SK-N-SH (cell line): ENCODE measurements around the gene STARD13.

Source experiments
- FOXJ3 ChIP-seq: sonication (generic); formaldehyde crosslinking; IDR thresholded peaks from 2 replicates; pipeline ENCODE4 v1.5.1; 2020; ENCODE audit warnings: mild to moderate bottlenecking, missing genetic modification reagents
- POLR2AphosphoS5 ChIP-seq: IDR thresholded peaks from 2 replicates; pipeline ENCODE4 v1.6.1; 2012; ENCODE audit warnings: low read depth, low read length
- RAD21 ChIP-seq: IDR thresholded peaks from 2 replicates; pipeline ENCODE4 v1.6.1; 2012; ENCODE audit warnings: mild to moderate bottlenecking, low read length
- RXRA ChIP-seq: IDR thresholded peaks from 2 replicates; pipeline ENCODE4 v1.4.0; 2012; ENCODE audit warnings: low read depth, mild to moderate bottlenecking, borderline replicate concordance
- TF ChIP-seq, protein P1 (sequence below): fragments of 200-600 bp; sonication (generic); IDR thresholded peaks from 2 replicates; pipeline ENCODE4 v1.6.1; 2017; ENCODE audit warnings: antibody characterized with exemption, mild to moderate bottlenecking, moderate library complexity
- TF ChIP-seq, protein P2 (sequence below): IDR thresholded peaks from 2 replicates; pipeline ENCODE4 v1.4.0; 2012; ENCODE audit warnings: low read depth

DNA sequence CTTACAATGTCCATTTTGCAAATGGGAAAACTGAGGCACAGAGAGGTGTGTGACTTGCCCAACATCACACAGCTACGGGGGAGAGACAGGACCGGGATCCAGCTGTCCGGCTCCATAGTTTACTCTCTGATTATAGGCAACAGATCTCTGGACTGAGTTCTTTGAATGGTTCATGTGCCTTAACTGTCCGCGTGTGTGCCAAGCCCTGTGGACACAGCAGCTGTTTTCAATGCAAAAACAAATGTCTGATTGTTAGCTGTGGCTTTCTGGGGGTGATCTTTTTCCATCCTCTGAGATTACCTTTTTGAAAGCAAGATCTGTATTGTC lies 175.2 kb downstream of the STARD13 start:
- TF ChIP-seq RAD21 (no peak), FOXJ3 (CRISPR knock-in tag) (no peak), POLR2AphosphoS5 (no peak), RXRA (no peak)
- TF ChIP-seq, protein P1, sequence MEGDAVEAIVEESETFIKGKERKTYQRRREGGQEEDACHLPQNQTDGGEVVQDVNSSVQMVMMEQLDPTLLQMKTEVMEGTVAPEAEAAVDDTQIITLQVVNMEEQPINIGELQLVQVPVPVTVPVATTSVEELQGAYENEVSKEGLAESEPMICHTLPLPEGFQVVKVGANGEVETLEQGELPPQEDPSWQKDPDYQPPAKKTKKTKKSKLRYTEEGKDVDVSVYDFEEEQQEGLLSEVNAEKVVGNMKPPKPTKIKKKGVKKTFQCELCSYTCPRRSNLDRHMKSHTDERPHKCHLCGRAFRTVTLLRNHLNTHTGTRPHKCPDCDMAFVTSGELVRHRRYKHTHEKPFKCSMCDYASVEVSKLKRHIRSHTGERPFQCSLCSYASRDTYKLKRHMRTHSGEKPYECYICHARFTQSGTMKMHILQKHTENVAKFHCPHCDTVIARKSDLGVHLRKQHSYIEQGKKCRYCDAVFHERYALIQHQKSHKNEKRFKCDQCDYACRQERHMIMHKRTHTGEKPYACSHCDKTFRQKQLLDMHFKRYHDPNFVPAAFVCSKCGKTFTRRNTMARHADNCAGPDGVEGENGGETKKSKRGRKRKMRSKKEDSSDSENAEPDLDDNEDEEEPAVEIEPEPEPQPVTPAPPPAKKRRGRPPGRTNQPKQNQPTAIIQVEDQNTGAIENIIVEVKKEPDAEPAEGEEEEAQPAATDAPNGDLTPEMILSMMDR: no peak
- TF ChIP-seq, protein P2, sequence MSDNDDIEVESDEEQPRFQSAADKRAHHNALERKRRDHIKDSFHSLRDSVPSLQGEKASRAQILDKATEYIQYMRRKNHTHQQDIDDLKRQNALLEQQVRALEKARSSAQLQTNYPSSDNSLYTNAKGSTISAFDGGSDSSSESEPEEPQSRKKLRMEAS: no peak
